ENCODE results near the gene SLC9B2.
A peak's percentile ranks its signal among the peaks of the same experiment; 100 is the strongest.

The SLC9B2 gene

GRCh38 chr4:103036169-103036568 is 40.4 kb downstream of the SLC9B2 start:
- Histone ChIP-seq H3K36me3 (ENCODE audit: control insufficient read depth in 2 of 2, insufficient read depth in 1 of 2, low read length in 2 of 2) (peaks cover 0 to 8% of the 10 kb centered on the region in 2 experiments; a peak in 1 of 3 replicates), H3K27ac (ENCODE audit: extremely low read depth, low read depth, low read length) (no peak overlapping the region), H3K4me3 (ENCODE audit: low read depth, low read length) (no peak overlapping the region), H3K9me3 (ENCODE audit: control insufficient read depth, insufficient read depth, low read depth, low read length) (no peaks in the 10 kb centered on the region), H3K4me1 (ENCODE audit: control insufficient read depth, insufficient read depth, low read length) (no peaks in the 10 kb centered on the region)
- TF ChIP-seq PRDM10 (tag by site-specific recombination; IDR thresholded peaks at IDR 0.05): no peak
- TF ChIP-seq ZNF843 (tag by site-specific recombination; IDR thresholded peaks at IDR 0.05): no peak
- no peak for TF ChIP-seq HIC1 (tag by site-specific recombination; IDR thresholded peaks at IDR 0.05)
- no peak for TF ChIP-seq PRDM1 (tag by site-specific recombination; IDR thresholded peaks at IDR 0.05)
- TF ChIP-seq ZNF596 (tag by site-specific recombination; IDR thresholded peaks at IDR 0.05): no peak
- no peak for TF ChIP-seq ZNF610 (tag by site-specific recombination; IDR thresholded peaks at IDR 0.05; ENCODE audit: borderline replicate concordance)
- ChIA-PET POLR2A (no interaction called here), CTCF (no interaction called here)

DNA sequence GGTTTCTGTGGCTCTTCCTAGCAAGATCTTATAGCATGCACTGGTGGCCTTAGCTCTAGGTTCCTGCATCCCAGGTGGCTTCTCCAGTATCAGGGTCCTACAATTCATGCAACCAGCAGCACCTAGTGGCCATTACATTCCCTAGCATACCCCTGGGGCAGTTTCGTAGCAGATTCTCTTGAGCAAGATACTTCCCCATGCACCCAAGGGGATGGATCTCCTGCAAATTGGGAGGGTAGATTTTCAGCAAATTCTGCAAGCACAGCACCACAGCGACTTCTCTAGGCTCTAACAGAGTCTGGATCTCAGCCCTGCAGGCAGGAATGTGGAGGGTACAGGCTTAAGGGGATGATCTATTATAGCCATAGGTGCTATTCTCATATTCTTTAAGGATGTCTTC is 44.0 kb downstream of the SLC9B2 start:
- peak; percentile 48 for TF ChIP-seq ZNF654 (tag by site-specific recombination; IDR thresholded peaks at IDR 0.05; ENCODE audit: low read depth)
- TF ChIP-seq, protein P1, sequence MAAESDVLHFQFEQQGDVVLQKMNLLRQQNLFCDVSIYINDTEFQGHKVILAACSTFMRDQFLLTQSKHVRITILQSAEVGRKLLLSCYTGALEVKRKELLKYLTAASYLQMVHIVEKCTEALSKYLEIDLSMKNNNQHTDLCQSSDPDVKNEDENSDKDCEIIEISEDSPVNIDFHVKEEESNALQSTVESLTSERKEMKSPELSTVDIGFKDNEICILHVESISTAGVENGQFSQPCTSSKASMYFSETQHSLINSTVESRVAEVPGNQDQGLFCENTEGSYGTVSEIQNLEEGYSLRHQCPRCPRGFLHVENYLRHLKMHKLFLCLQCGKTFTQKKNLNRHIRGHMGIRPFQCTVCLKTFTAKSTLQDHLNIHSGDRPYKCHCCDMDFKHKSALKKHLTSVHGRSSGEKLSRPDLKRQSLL (tag by site-specific recombination; IDR thresholded peaks at IDR 0.05): 0 out of 2 replicates have a peak, but pooled peaks have one; percentile 11
- TF ChIP-seq ZNF624 (tag by site-specific recombination; IDR thresholded peaks at IDR 0.05): no peak
- no peak overlapping the region for H3K4me3 ChIP-seq (ENCODE audit: low read depth, low read length)
- peaks cover 0 to 11% of the 10 kb centered on the region in 2 experiments; a peak in 1 of 3 replicates for H3K36me3 ChIP-seq (ENCODE audit: control insufficient read depth in 2 of 2, insufficient read depth in 1 of 2, low read length in 2 of 2)
- no peaks in the 10 kb centered on the region for H3K4me1 ChIP-seq (ENCODE audit: control insufficient read depth, insufficient read depth, low read length)
- no peaks in the 10 kb centered on the region for H3K9me3 ChIP-seq (ENCODE audit: control insufficient read depth, insufficient read depth, low read depth, low read length)
- ChIA-PET CTCF (interaction anchor here (0.6 to 1.2 kb wide), 7 partner anchors 11 to 504 kb away, joined by 3 to 11 read pairs (median 3); no protein-coding TSS in a partner anchor), POLR2A (no interaction called here)
- no peak overlapping the region for H3K27ac ChIP-seq (ENCODE audit: extremely low read depth, low read depth, low read length)

DNA sequence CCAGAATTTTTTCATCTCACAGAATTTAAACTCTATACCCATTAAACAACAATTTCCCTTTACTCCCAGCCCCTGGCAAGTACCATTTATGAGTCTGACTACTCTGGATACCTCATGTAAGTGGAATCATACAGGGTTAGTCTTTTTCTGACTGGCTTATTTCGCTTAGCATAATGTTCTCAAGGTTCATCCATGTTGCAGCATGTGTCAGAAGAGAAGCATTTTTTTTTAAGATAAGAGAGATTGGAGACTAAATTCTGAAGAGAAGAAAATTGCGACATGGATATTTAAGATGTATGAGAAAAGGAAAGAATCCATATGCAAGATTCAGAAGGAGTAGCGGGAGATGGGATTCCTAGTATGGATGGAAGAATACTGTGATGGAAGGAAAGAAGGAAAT is 45.8 kb downstream of the SLC9B2 start:
- ChIA-PET POLR2A (no interaction called here), CTCF (no interaction called here)
- Histone ChIP-seq H3K4me3 (ENCODE audit: low read depth, low read length) (no peak overlapping the region), H3K36me3 (ENCODE audit: control insufficient read depth in 2 of 2, insufficient read depth in 1 of 2, low read length in 2 of 2) (peaks cover 0 to 6% of the 10 kb centered on the region in 2 experiments; a peak in 1 of 3 replicates), H3K27ac (ENCODE audit: extremely low read depth, low read depth, low read length) (no peak overlapping the region), H3K4me1 (ENCODE audit: control insufficient read depth, insufficient read depth, low read length) (no peaks in the 10 kb centered on the region), H3K9me3 (ENCODE audit: control insufficient read depth, insufficient read depth, low read depth, low read length) (no peaks in the 10 kb centered on the region)
- no peak for TF ChIP-seq ZNF133 (tag by site-specific recombination; IDR thresholded peaks at IDR 0.05)
- no peak for TF ChIP-seq ZNF202 (tag by site-specific recombination; IDR thresholded peaks at IDR 0.05; ENCODE audit: borderline replicate concordance)
- TF ChIP-seq ZNF148 (tag by site-specific recombination; IDR thresholded peaks at IDR 0.05; ENCODE audit: borderline replicate concordance): no peak
- TF ChIP-seq ZNF221 (tag by site-specific recombination; IDR thresholded peaks at IDR 0.05; ENCODE audit: borderline replicate concordance): no peak
- TF ChIP-seq, protein P2, sequence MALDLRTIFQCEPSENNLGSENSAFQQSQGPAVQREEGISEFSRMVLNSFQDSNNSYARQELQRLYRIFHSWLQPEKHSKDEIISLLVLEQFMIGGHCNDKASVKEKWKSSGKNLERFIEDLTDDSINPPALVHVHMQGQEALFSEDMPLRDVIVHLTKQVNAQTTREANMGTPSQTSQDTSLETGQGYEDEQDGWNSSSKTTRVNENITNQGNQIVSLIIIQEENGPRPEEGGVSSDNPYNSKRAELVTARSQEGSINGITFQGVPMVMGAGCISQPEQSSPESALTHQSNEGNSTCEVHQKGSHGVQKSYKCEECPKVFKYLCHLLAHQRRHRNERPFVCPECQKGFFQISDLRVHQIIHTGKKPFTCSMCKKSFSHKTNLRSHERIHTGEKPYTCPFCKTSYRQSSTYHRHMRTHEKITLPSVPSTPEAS (tag by site-specific recombination; IDR thresholded peaks at IDR 0.05): no peak
- no peak for TF ChIP-seq ZNF354C (tag by site-specific recombination; IDR thresholded peaks at IDR 0.05; ENCODE audit: borderline replicate concordance, low read depth)
- TF ChIP-seq ZNF785 (tag by site-specific recombination; IDR thresholded peaks at IDR 0.05): no peak

Data from HEK293 (cell line).